HuH-7 (cell line): ENCODE measurements around the gene SLC25A41.

Experiments
- DNase-seq: peaks from one replicate; pipeline ENCODE4 v3.0.0; 2011; ENCODE audit warnings: low spot score

Gene SLC25A41

DNA sequence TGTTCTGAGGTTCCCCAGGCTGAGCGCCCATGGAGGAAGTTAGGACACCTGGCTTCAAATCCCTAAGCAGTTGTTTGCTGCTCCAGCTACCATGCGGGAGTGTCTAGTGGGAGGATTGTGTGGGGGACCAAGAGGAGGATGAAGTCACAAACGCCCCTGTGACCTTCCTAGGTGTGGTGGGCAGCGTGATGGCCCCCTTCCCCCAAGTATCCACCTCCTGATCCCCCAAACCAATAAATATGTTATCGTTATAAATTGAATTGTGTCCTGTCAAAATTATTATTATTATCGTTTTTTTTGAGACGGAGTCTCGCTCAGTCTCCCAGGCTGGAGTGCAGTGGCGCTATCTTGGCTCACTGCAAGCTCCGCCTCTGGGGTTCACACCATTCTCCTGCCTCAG is at the start of gene SLC25A41:
TSS of gene SLC25A41 (minus strand) at position 101 of the 400 bp plus-strand sequence. CDS start at position 31, 70 bp downstream.
- no peak for DNase-seq

DNA sequence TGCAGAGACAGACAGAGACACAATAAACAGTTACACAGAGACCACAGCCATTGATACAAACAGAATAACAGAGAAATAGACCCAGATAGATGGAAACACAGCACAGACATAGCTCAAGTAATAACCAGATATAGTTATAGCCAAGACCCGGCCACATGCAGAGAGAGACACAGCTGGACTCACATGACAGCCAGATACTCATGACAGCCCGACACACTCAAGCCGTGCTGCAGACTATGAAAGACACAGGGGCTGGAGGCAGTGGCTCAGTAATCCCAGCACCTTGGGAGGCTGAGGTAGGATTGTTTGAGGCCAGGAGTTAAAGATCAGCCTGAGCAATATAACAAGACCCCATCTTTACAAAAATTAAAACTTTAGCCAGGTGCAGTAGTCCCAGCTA is 49.7 kb upstream of the SLC25A41 start:
- DNase-seq: no peak

DNA sequence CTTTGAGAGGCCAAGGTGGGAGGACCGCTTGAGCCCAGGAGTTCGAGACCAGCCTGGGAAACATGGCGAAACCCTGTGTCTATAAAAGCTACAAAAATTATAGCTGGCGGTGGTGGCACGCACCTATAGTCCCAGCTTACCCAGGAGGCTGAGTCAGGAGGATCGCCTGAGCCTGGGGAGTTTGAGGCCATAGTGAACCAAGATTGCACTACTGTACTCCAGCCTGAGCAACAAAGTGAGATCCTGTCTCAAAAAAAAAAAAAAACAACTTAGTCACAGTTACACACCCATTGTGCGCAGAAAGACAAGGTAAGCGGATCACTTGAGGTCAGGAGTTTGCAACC is 48.8 kb upstream of the SLC25A41 start:
- DNase-seq: no peak

DNA sequence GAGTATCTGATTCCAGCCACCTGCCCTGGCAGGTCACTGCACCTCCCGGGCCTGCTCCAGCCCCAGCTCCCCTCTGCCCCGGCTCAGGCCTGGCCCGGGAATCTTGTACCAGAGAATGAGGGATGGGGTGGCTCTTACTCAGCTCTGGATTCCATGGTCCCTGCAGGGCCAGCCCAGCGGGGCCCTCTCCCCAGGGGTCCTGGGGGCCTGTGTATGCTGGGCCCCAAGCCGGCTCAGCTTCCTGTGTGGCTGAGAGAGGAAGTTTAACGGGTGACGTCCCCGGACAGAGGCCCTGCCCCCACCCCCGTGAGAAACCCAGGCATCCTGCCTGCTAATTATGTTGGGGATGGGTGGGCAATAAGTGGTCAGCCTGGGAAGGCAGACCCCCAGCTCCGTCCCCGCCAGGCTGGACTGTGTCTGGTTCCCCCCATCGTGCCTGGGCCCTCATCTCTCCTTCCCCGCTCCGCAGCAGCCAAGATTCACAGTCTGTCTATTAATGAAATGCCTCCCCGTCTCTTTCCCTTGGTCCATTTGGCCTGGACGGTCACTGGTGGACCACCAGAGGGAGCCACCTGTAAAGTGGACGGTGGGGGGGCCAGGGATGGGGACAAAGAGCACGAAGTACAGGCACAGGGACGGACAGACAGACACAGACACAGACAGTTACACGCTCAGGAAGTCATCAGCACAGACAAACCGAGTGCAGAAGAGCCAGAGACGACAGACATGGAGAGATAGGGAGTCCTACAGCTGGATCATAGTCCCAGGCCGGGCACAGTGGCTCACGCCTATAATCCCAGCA is 48.2 kb upstream of the SLC25A41 start, which contains the start of gene DENND1C:
TSS of gene DENND1C (minus strand) at position 247 of the 802 bp plus-strand sequence. CDS start at position 155, 92 bp downstream.
- DNase-seq: peak; percentile 62

DNA sequence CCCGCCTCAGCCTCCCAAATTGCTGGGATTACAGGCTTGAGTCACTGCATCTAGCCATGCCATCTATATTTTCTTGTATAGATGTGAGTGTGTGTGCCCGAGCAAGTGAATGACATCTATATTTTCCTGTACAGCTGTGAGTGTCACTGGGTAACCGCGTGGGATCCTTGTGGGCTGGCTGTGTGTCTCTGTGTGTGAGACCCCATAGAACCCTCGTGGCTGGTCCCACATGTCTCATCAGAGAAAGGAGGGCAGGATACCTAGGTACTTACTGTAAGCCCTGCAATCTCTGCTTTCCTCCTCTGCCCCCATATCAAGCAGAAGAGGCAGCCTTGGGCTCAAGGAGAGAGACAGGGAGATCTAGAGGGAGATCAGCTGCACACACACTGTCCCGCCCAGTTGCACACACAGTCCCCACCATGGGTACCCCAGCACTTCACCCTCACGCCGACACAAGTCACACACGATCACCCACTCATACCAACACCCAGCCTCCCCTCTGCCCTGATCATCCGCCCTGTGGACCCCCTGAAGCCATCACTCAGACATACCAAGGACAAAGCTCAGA is 47.4 kb upstream of the SLC25A41 start:
- no peak for DNase-seq

DNA sequence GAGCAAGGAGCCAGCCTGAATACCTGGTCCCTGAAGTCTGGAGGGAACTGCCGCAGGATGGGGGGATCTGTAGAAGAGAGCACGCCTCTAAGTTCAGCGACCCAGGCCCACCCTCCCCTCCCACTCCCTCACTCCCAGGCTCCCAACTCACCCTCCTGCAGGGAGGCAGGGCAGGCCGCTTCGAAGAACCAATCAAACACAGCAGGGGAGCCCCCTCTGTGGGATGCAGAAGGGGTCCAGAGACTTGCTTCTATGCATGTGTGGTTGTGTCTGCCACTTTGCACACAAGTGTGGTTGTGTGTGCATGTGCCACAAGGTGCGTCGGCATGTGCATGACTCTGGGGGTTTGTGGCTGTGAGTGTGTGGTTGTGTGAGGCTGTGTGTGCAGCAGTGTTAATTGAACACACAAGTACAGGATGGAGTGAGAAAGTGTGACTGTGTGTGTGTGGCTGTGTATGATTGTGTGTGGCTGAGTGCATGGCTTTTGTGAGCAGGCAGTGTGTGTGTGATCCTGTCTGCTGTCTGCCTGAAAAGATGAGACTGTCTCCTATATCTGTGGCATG is 46.4 kb upstream of the SLC25A41 start:
- no peak for DNase-seq

DNA sequence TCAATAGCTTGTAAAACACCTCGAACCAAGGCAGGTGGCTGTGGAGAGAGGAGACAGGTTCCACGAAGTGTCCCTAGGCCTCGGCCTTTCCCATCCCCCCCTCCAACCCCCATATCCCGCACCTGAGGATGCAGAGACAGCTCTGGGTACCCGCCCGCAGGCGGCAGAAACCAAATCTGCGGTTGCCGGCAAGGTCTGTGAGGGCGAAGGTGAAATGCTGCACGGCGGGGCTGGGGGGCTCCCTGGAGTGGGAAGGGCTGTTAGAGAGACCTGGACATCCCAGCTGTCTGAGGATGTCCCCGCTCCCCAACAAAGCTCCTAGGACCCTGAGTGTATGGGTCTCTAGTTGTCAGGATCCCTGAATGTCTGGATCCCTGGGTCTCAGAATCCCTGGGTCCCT is 45.3 kb upstream of the SLC25A41 start:
- DNase-seq: no peak

DNA sequence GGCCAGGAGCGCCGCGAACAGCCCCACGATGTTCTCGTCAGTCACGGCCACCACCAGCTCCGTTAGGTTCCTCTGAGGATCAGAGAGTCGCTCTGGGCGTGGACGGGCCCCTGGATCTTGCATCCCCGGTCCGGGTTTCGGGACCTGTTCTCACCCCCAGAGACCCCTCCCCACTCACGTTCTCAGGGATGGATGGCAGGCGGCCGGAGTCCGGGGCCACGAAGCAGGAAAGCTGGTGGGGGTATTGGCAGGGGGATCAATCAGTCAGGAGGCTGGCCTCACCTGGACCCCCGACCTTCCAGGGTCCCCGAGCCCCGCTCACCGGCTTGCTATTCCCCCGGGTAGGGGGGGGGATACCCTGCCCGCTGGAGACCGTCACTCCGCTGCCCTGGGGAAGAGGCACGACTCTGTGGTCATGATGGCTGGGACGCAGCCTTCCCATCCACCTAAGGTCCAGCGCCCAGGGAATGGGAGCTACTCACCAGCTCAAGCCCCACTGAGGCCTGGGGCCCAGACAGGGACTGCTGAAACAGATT is 43.4 kb upstream of the SLC25A41 start:
- no peak for DNase-seq

DNA sequence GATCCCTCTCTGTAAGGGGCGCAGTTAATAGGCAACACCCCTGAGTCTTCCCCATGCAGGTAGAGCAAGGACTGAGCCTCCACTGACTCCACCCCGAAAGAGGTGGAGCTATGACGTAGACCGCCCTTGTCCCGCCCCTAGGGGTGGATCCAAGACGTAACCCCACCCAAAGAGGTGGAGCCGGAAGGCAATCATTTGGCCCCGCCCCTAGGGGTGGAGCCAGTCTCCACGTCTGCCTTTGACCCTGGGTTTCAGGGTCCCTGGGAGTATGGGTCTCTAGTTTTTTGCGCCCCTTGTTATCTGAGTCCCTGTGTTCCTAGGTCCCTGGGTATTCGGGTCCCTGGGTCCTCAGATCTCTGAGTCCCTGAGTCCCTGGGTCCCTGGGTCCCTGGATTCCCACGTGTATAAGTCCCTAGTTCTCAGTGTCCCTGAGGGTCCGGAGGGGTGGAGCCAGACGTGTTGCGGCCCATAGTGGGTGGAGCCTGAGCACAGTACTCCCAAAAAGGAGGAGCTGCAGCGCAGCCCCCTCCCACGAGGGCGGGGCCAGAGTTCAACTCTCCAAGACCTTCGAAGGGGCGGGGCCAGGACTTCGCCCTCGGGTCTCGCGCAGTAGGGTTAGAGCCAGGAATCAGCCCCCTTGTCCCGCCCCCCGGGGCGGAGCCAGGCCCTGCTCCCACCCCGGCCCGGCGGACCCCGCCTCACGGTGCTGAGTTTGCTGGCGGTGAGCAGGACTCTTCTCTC is 42.8 kb upstream of the SLC25A41 start:
- DNase-seq: peak; percentile 80

DNA sequence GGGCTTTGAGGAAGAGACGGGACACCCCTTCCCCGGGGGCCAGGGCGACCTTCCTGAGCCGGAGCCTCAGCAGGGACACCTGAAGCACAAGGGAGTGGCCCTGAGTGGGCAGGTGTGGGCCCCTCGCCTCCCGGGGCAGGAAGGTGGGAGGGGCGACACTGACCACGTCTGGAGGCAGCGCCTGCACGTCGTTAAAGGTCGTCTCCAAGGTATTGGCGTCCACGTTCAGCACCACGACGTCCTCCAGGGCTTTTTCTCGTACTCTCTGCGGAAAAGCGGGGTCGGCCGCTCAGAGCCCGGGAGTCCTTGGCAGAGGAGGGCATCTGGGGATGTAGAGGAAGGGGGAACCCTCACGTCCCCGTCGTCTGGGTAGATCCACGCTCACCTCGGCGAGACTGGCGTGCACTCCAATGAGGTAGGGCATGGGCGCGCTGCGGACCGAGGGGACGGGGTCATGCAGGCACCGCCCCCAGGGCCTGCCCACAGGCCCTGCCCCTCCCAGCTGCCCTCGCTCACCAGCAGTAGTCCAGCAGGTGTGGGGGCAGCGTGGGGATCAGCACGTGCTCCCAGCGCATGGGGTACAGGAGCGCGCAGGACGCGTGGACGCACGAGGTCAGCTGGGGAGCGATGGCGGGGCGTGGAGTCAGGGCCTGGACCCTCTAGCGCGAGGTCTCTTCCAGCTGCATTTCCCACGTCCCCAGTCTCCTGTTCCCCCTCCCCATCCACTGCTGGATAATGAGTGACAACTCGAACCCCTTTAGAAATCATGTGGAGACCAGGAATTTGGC is 42.0 kb upstream of the SLC25A41 start:
- no peak for DNase-seq

DNA sequence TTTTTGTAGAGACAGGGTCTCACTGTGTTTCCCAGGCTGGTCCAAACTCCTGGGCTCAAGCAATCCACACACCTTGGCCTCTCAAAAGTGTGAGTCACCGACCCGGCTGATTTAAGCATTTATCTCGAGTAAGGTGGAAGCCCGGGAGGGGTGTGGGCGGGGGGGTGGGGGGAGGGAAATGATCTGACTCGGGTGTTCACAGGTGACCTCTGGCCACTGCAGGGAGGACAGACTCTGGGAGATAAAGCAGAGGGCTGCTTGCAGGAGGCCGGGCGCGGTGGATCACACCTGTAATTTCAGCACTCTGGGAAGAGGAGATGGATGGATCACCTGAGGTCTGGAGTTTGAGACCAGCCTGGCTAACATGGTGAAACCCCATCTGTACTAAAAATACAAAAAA is 40.1 kb upstream of the SLC25A41 start:
- DNase-seq: no peak

DNA sequence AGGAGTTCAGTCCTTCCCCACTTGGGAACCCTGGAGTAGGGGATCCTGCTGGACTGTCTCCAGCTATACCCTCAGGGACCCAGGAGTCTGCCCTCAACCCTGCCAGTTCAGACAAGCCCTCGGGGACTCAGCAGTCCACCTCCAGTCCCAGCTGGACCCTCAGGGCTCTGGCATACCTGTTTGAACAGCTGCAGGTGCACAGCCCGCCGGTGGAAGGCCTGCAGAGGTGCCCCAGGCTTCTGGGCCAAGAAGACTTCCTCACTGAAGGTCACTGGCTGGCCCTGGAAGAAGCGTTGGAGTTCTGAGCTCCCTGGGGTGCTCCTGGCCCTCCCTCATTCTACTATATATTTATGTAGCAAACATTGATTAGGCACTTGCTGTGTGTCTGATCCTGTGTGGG is 39.1 kb upstream of the SLC25A41 start:
- no peak for DNase-seq

DNA sequence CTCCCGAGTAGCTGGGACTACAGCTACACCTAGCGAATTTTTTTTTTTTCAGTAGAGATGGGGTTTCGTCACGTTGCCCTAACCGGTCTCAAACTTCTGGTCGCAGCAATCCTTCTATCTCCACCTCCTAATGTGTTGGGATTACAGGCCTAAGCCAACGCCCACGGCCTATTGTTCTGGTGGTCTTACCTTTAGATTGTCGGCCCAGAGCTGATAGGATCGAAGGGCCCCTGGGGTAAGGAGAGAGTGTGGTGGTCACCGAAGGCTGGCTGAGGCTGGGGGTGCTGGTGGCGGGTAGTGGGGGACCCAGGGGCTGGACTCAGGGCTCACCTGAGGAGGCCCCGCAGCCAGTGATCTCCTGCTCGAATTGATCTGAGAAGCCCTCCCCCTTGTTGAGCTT is 37.5 kb upstream of the SLC25A41 start:
- no peak for DNase-seq

DNA sequence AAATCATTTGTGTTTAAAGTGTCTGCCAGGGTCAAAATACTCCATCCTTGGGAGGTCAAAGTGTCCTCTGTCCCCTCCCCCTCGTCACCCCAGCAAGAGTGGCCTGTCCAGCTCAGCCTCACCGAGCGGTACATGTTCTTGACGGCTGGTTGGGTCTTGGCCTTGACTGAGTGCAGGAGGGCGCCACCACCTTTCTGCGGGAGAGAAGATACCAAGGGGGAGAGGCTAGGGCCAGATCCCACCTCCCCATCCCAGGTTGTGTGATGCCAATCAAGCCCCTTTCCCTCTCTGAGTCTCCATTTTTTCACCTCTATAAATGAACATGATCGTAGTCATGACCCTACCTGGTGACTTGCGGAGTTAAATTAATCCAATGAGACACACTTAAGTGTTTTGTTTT is 36.6 kb upstream of the SLC25A41 start:
- DNase-seq: no peak

DNA sequence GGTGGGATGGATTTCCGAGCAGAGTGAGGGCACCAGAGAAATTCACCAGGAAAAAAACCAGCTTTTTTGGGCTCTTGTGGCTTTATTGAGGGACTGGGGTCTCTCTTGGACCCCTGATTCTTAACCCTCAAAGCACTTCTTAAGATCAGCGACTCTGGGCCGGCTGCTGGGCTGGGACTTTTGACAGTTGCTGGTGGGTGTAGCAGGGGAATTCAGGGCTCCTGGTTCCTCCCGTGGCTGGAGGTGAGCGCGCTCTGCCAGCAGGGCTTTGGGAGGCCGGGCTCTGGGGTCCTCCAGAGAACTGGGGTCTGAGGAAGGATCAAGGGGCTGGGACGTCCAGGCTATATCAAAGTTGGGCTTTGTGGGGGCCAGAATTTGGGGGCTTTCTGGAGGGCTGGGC is 33.8 kb upstream of the SLC25A41 start:
- no peak for DNase-seq

DNA sequence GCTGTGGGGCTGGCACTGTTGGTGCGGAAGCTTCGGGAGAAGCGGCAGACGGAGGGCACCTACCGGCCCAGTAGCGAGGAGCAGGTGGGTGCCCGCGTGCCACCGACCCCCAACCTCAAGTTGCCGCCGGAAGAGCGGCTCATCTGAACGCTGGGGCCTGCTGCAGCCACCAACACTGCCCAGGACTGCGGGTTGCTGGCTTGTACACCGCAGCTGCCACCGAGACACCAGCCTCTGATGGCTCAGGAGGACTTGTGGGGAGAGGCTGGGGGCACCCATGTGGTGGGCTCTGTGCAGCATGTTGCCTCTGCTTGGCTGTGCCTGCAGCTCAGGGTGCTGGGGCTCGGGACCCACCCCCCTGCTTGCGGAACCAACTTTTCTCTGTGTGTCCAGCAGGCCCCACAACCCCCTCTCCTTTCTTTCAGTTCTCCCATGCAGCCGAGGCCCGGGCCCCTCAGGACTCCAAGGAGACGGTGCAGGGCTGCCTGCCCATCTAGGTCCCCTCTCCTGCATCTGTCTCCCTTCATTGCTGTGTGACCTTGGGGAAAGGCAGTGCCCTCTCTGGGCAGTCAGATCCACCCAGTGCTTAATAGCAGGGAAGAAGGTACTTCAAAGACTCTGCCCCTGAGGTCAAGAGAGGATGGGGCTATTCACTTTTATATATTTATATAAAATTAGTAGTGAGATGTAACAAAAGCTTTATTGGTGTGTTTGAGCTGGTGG is 33.1 kb upstream of the SLC25A41 start:
- DNase-seq: no peak

DNA sequence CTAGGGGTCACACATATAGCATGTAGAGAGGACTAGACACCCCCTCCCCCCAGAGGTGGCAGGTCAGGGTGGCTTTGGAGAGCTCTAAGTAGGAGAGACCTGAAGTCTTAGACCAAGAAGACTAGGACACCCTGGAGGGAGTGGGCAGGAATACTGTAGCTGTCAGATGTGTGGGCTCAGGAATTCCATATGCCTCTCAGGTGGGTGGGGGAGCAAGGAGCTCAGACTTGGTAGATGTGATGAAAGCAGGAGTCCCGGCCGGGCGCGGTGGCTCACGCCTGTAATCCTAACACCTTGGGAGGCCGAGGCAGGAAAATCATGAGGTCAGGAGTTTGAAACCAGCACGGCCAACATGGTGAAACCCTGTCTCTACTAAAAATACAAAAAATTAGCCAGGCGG is 32.1 kb upstream of the SLC25A41 start:
- DNase-seq: no peak

DNA sequence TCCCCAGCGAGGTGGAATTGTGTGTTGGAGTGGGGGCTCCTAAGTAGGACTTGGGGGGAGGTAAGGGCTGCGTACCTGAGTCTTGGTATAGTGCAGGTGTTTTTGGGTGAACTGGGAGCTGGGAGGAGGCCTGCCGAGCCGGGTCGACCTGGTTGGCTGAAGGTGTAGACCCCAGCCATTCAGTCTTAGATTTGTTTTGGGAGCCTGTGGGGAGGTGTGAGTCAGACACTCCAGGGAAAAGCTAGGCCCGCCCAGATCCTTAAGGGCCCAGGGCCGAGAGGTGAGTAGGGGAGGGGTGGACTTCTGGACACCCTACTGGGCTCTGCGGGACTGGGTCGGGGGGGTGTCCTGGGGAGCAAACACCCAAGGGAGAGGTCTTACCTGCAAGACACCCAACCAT is 31.4 kb upstream of the SLC25A41 start:
- DNase-seq: no peak

DNA sequence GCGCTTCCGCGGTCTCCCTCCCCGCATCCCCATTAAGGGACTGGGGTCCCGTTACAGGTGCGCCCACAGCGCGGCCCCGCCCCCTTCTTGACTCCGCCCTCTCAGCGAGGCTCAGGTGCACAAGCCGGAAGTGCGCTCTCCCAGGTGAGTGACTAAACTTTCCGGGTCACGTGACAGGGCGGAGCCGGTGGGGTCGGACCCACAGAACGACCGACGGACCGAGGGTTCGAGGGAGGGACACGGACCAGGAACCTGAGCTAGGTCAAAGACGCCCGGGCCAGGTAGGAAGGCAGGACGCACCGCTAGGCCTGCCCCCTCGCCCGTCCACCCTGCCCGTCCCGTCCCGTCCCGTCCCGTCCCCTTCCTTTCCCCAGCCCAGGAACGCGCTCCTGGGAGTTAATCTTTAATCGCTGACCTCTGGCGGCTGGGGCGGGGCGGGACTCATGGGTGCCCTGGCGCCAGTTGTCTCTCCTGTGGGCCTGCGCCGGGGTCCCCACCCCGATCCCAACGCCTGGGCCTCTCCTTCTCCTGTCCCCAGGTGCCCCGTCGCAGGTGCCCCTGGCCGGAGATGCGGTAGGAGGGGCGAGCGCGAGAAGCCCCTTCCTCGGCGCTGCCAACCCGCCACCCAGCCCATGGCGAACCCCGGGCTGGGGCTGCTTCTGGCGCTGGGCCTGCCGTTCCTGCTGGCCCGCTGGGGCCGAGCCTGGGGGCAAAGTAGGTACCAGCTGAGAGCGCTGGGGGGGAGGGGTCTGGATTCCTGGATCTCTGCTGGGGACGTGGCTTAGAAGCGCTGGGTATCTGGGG is 30.7 kb upstream of the SLC25A41 start, which contains the start of gene CRB3:
TSS of gene CRB3 (plus strand) at position 202 of the 804 bp plus-strand sequence. CDS start at position 633, 431 bp downstream.
- DNase-seq: peak; percentile 64
